CD14-positive monocyte (primary cell): ENCODE data around the gene SLC17A2. TPM values are rescaled to one million over a fixed set of nuclear protein-coding genes. Genes with fewer than 3 reads are reported as not detected.

Source experiments
- DNase-seq, 3 donors: peaks; one replicate each; pipeline ENCODE4 v3.0.0-alpha.2; 2011 to 2022
- H2AFZ ChIP-seq: 2 replicates; pipeline ENCODE4 v1.6.0; 2012; ENCODE audit warnings: mild to moderate bottlenecking, low read depth, low read length, inconsistent platforms; ENCODE audit not compliant: insufficient read depth, poor library complexity, severe bottlenecking
- H3K27ac ChIP-seq, 2 donors: 1 replicate in 1 of 2; 2 replicates in 1 of 2; pipeline ENCODE4 v1.5.1; 2012 to 2013; ENCODE audit warnings: low read length in 2 of 2, control low read depth in 1 of 2, inconsistent platforms in 1 of 2, low read depth in 1 of 2, mild to moderate bottlenecking in 1 of 2
- H3K27me3 ChIP-seq, 2 donors: one replicate each; pipeline versions ENCODE4 v1.6.0 to v1.6.1; 2011 to 2013; ENCODE audit warnings: low read length in 2 of 2; ENCODE audit not compliant: control insufficient read depth in 2 of 2, insufficient read depth in 2 of 2
- H3K36me3 ChIP-seq, 2 donors: replicated peaks in 1 of 2; 1 replicate in 1 of 2; 2 replicates in 1 of 2; pipeline versions ENCODE4 v1.5.1 to v1.6.1; 2012 to 2013; ENCODE audit warnings: low read length in 2 of 2, control low read depth in 1 of 2, inconsistent platforms in 1 of 2, mild to moderate bottlenecking in 1 of 2; ENCODE audit not compliant: insufficient read depth in 2 of 2, control insufficient read depth in 1 of 2
- H3K4me1 ChIP-seq, 2 donors: 1 replicate in 1 of 2; 2 replicates in 1 of 2; pipeline versions ENCODE4 v1.5.1 to v1.6.1; 2012 to 2013; ENCODE audit warnings: low read length in 2 of 2, control low read depth in 1 of 2, inconsistent platforms in 1 of 2, mild to moderate bottlenecking in 1 of 2, moderate library complexity in 1 of 2; ENCODE audit not compliant: insufficient read depth in 2 of 2, control insufficient read depth in 1 of 2
- H3K4me2 ChIP-seq: replicated peaks from 2 replicates; pipeline ENCODE3; 2012; ENCODE audit warnings: low read length, moderate library complexity, mild to moderate bottlenecking; ENCODE audit not compliant: poor library complexity, severe bottlenecking; ENCODE audit errors: extremely low read depth
- H3K4me3 ChIP-seq, 3 experiments: fragments of 200-600 bp in 1 of 3; sonication (generic) in 1 of 3; replicated peaks in 1 of 3; 1 replicate in 2 of 3; 2 replicates in 1 of 3; pipeline ENCODE4 v1.5.1; 2011 to 2013; ENCODE audit warnings: low read length in 3 of 3, mild to moderate bottlenecking in 3 of 3, control low read depth in 2 of 3, low read depth in 2 of 3, inconsistent platforms in 1 of 3, moderate library complexity in 1 of 3
- H3K79me2 ChIP-seq: 2 replicates; pipeline ENCODE4 v1.6.0; 2012; ENCODE audit warnings: mild to moderate bottlenecking, control low read depth, inconsistent platforms, low read length, moderate library complexity; ENCODE audit not compliant: insufficient read depth
- H3K9ac ChIP-seq: 2 replicates; pipeline ENCODE4 v1.6.0; 2017; ENCODE audit warnings: low read length, mild to moderate bottlenecking; ENCODE audit not compliant: insufficient read depth, poor library complexity, severe bottlenecking
- H3K9me3 ChIP-seq, 2 donors: replicated peaks in 1 of 2; 1 replicate in 1 of 2; 2 replicates in 1 of 2; pipeline versions ENCODE4 v1.5.1 to v1.6.1; 2012 to 2013; ENCODE audit warnings: low read length in 2 of 2, control low read depth in 1 of 2; ENCODE audit not compliant: control insufficient read depth in 1 of 2, insufficient read depth in 1 of 2
- H4K20me1 ChIP-seq: 2 replicates; pipeline ENCODE4 v1.6.0; 2012; ENCODE audit warnings: mild to moderate bottlenecking, low read length, control low read depth, moderate library complexity; ENCODE audit not compliant: insufficient read depth
- H3K27ac Mint-ChIP-seq, 7 donors: one replicate each; pipeline ENCODE4 v1.8.0; 2020; ENCODE audit warnings: mild to moderate bottlenecking in 7 of 7, mixed read lengths in 7 of 7, moderate library complexity in 6 of 7, inconsistent platforms in 2 of 7
- H3K27me3 Mint-ChIP-seq, 3 donors: one replicate each; pipeline ENCODE4 v1.8.0; 2021 to 2022; ENCODE audit warnings: low read depth in 3 of 3, mild to moderate bottlenecking in 3 of 3, mixed read lengths in 3 of 3, moderate library complexity in 3 of 3, inconsistent platforms in 1 of 3
- H3K36me3 Mint-ChIP-seq, 2 donors: one replicate each; pipeline ENCODE4 v1.8.0; 2020; ENCODE audit warnings: mixed read lengths in 2 of 2, inconsistent platforms in 1 of 2, mild to moderate bottlenecking in 1 of 2
- H3K4me1 Mint-ChIP-seq: one replicate; pipeline ENCODE4 v1.8.0; 2020; ENCODE audit warnings: mild to moderate bottlenecking, mixed read lengths
- H3K4me3 Mint-ChIP-seq, 2 donors: one replicate each; pipeline ENCODE4 v1.8.0; 2020; ENCODE audit warnings: mild to moderate bottlenecking in 2 of 2, mixed read lengths in 2 of 2, moderate library complexity in 1 of 2
- H3K9me3 Mint-ChIP-seq, 7 donors: one replicate each; pipeline ENCODE4 v1.8.0; 2020 to 2022; ENCODE audit warnings: mixed read lengths in 7 of 7, mild to moderate bottlenecking in 6 of 7, moderate library complexity in 6 of 7, inconsistent platforms in 2 of 7
- WGBS: methylation state at CpG from one replicate; pipeline ENCODE4 v1.1.5; 2013; ENCODE audit warnings: missing lambda C conversion rate; ENCODE audit not compliant: insufficient coverage; 5-methylcytosine and 5-hydroxymethylcytosine counted together
- intact Hi-C, 2 donors: fragments of 100-400 bp; cut with micrococcal nuclease; formaldehyde crosslinking; loops; one replicate each; pipeline versions ENCODE4 v1.15.0 to v1.15.1; 2023
- polyA plus RNA-seq, 3 donors: library from polyadenylated mRNA; depleted of rRNA in 1 of 3; unstranded in 2 of 3; stranded (reverse) in 1 of 3; fragments of 300-500 nt in 2 of 3; fragments of >200 nt in 1 of 3; fragmentation: Illumina TruSeq in 2 of 3; gene quantifications; 1 replicate in 2 of 3; 2 replicates in 1 of 3; pipeline ENCODE4 v1.2.3, GENCODE V29; 2012 to 2021
- TF ChIP-seq, protein P1 (sequence below): fragments of 200-600 bp; IDR thresholded peaks from one replicate; pipeline ENCODE4 v1.8.0; 2022; ENCODE audit warnings: antibody characterized with exemption, mild to moderate bottlenecking

The SLC17A2 gene
- polyA plus RNA-seq, 3 donors = not detected

DNA sequence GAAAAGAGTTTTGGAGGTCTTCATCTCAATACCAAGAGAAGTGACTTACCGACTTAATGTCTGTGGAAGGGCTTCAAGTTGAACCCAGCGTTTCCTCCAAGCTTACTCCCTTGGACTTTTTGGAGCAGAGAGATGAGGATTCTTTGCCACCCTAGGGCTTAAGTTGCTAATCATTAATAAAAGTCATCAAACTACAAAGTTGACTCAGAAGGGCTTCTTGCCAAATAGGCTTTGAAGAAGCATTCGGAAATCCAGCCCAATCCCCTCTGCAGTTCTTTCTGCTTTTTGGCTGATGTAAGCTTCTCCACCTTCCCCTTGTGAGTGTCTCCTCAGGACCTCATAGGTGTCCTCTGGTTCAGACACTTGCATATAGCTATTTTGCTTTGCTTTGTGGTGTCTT is 56.4 kb downstream of the SLC17A2 start, which contains the start of gene SLC17A3:
Gene SLC17A3 (minus strand): TSS at position 126 of the 400 bp plus-strand sequence. CDS start 5,856 bp downstream, outside the sequence.
- no peak within 1 kb of the TSS for H3K27ac ChIP-seq
- H3K4me3 Mint-ChIP-seq = no peak within 1 kb of the TSS
- intact Hi-C loops = no loop called here

DNA sequence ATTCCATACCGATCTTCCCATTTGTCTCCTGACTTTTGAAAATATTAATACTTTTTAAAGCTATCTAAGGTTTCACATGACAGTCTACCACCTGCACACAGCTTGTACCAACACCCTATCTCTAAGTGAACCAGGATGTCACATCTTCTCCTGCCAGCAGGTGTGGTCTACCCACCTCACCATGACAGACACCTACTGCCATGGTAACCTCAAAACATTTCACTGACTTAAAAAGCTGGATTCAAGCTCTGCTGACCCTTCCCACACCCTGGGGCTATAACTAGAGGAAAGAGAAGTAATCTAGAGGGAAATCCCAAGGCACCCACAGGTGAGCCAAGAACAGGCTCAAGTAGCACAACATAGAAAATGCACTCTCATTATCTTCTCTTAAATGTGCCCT is 57.7 kb downstream of the SLC17A2 start:
- intact Hi-C loops = no loop called here
- Histone ChIP-seq H3K9ac (no peak overlapping the region), H3K4me2 (no peak overlapping the region), H2AFZ (no peak overlapping the region), H3K79me2 (no peaks in the 10 kb centered on the region), H3K27me3 (no peaks in the 10 kb centered on the region), H3K36me3 (no peaks in the 10 kb centered on the region), H3K4me3 (no peak overlapping the region), H4K20me1 (no peaks in the 10 kb centered on the region), H3K4me1 (peaks cover 0 to 10% of the 10 kb centered on the region in 2 donors), H3K9me3 (no peaks in the 10 kb centered on the region), H3K27ac (no peak overlapping the region)
- Mint-ChIP-seq H3K4me3 (no peak overlapping the region), H3K27ac (no peak overlapping the region), H3K9me3 (peaks cover 0 to 3% (median 0%) of the 10 kb centered on the region in 7 donors), H3K36me3 (no peaks in the 10 kb centered on the region), H3K27me3 (no peaks in the 10 kb centered on the region), H3K4me1 (peaks cover 4% of the 10 kb centered on the region)
- TF ChIP-seq, protein P1, sequence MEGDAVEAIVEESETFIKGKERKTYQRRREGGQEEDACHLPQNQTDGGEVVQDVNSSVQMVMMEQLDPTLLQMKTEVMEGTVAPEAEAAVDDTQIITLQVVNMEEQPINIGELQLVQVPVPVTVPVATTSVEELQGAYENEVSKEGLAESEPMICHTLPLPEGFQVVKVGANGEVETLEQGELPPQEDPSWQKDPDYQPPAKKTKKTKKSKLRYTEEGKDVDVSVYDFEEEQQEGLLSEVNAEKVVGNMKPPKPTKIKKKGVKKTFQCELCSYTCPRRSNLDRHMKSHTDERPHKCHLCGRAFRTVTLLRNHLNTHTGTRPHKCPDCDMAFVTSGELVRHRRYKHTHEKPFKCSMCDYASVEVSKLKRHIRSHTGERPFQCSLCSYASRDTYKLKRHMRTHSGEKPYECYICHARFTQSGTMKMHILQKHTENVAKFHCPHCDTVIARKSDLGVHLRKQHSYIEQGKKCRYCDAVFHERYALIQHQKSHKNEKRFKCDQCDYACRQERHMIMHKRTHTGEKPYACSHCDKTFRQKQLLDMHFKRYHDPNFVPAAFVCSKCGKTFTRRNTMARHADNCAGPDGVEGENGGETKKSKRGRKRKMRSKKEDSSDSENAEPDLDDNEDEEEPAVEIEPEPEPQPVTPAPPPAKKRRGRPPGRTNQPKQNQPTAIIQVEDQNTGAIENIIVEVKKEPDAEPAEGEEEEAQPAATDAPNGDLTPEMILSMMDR = no peak
- no peak for DNase-seq
- WGBS = 88% methylated on average over 1 of the region's 1 CpG

More for the DNA sequence above, 56.4 kb downstream of the SLC17A2 start, which contains the start of gene SLC17A3:
- H3K9ac ChIP-seq = no peak within 1 kb of the TSS
- H3K9me3 ChIP-seq = no peaks in the 10 kb centered on the region
- H3K79me2 ChIP-seq = no peaks in the 10 kb centered on the region
- Mint-ChIP-seq H3K27me3 (peaks cover 0 to 3% (median 0%) of the 10 kb centered on the region in 3 donors), H3K36me3 (no peaks in the 10 kb centered on the region), H3K9me3 (peaks cover 0 to 3% (median 0%) of the 10 kb centered on the region in 7 donors), H3K27ac (no peak within 1 kb of the TSS), H3K4me1 (peaks cover 6% of the 10 kb centered on the region)
- no peaks in the 10 kb centered on the region for H3K36me3 ChIP-seq
- TF ChIP-seq, protein P1 = no peak
- DNase-seq = no peak
- H4K20me1 ChIP-seq = no peaks in the 10 kb centered on the region
- H3K4me1 ChIP-seq = peaks cover 0 to 10% of the 10 kb centered on the region in 2 donors
- no peak within 1 kb of the TSS for H3K4me2 ChIP-seq
- H3K27me3 ChIP-seq = no peaks in the 10 kb centered on the region
- no peak within 1 kb of the TSS for H3K4me3 ChIP-seq
- H2AFZ ChIP-seq = no peak within 1 kb of the TSS
- 86% methylated on average over 1 of the region's 3 CpGs for WGBS
